ENCODE data around the gene GATAD2B. TPM values are rescaled to one million over a fixed set of nuclear protein-coding genes. Genes with fewer than 3 reads are reported as not detected.

Gene GATAD2B
- total and polyA plus RNA-seq, 9 donors, result 11.2 to 73.0 (median 55.8) TPM

DNA sequence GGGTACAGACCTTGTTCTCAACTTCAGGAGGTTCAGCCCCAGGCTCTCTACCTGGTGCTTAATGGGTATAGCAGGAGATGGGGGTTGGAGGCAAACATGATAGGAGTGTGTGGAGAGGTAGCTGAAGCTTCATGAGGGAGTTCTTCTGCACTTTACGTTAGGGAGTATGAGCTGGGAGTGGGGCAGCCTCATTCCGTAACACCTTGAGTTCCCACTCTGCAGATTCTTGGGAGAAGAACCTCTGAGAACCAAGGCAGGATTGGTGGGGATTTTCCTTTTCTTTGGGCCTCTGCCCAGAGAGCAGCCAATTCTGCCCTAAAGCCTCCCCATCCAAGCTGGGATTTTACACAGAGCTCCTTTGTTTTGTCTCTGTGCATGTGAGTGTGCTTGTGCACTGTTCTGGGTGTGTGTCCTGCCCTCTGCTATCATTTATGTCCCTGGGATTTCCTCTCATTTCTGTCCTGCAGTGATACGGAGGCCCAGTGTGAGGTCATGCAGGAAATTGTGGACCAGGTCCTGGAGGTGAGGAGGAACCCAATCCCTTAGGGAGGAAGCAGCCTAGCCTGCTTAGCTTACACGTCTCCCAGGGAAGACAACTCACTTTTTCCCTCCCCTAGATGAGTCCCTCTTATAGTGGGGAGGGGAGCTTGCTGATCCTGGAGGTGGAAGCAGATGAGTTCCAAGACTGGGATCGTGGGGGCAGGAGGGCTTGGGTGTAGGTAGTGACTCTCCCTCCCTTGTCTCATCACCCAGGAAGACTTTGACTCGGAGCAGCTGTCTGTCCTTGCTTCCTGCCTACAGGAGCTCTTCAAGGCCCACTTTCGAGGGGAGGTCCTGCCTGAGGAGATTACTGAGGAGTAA lies 159.2 kb downstream of the GATAD2B start:
- 57 to 60% (median 58%) methylated on average over 7 of the region's 7 CpGs for WGBS, 3 donors
- Histone ChIP-seq H3K4me1 (ENCODE audit: insufficient read depth) (no peaks in the 10 kb centered on the region), H3K9me3 (no peaks in the 10 kb centered on the region), H3K27ac (no peak overlapping the region), H3K4me3 (no peak overlapping the region), H3K27me3 (no peaks in the 10 kb centered on the region), H3K36me3 (no peaks in the 10 kb centered on the region)
- no peak for DNase-seq
- TF ChIP-seq POLR2A (IDR thresholded peaks at IDR 0.05) (peak; percentile 3), EP300 (IDR thresholded peaks at IDR 0.05) (no peak)
- TF ChIP-seq, protein P1, sequence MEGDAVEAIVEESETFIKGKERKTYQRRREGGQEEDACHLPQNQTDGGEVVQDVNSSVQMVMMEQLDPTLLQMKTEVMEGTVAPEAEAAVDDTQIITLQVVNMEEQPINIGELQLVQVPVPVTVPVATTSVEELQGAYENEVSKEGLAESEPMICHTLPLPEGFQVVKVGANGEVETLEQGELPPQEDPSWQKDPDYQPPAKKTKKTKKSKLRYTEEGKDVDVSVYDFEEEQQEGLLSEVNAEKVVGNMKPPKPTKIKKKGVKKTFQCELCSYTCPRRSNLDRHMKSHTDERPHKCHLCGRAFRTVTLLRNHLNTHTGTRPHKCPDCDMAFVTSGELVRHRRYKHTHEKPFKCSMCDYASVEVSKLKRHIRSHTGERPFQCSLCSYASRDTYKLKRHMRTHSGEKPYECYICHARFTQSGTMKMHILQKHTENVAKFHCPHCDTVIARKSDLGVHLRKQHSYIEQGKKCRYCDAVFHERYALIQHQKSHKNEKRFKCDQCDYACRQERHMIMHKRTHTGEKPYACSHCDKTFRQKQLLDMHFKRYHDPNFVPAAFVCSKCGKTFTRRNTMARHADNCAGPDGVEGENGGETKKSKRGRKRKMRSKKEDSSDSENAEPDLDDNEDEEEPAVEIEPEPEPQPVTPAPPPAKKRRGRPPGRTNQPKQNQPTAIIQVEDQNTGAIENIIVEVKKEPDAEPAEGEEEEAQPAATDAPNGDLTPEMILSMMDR (IDR thresholded peaks at IDR 0.05), result no peak
- intact Hi-C loops (cut with DNase I), result loop anchor here in 1 of 4 donors (10.0 kb wide), 1 partner anchor 249 kb away; no protein-coding TSS in a partner anchor

DNA sequence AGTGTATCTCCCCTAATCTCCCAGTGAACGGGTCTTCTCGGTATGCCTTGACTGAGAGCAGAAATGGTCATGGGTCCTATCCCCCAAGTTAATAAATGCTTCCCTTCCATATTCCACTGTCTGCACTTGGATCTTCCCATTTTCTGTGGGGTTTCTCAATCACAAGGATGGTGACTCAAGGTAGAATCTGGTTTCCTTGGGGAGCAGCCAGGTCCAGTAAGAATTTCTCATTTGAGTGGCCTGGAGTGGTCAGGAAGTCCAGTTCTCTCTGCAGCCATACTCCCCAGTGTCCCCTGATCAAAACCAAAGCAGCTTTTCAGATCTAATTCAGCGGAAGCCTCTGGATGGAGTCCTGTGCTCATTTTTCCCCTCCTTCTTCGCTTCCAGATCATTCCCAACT lies 162.3 kb downstream of the GATAD2B start:
- intact Hi-C loops (cut with DNase I), result loop anchor here in 1 of 4 donors (10.0 kb wide), 1 partner anchor 246 kb away; no protein-coding TSS in a partner anchor
- Histone ChIP-seq H3K27me3 (no peaks in the 10 kb centered on the region), H3K4me1 (ENCODE audit: insufficient read depth) (no peaks in the 10 kb centered on the region), H3K27ac (no peak overlapping the region), H3K9me3 (no peaks in the 10 kb centered on the region), H3K36me3 (no peaks in the 10 kb centered on the region), H3K4me3 (no peak overlapping the region)
- DNase-seq, result no peak
- WGBS, 3 donors, result 93 to 94% (median 94%) methylated on average over 4 of the region's 4 CpGs
- TF ChIP-seq EP300 (IDR thresholded peaks at IDR 0.05) (no peak), POLR2A (IDR thresholded peaks at IDR 0.05) (no peak)
- TF ChIP-seq, protein P1 (IDR thresholded peaks at IDR 0.05), result no peak

Small RNA genes within 50 kb of the gene (microRNA-seq; reads per million reads assigned to microRNA genes)
- gene MIR6737, result 0 to 0.89 (median 0.32) reads per million in 3 donors

Small RNA genes within 50 kb of the gene (small RNA-seq; reads per million reads assigned to genes)
- not detected for gene AL831737.1
- not detected for gene MIR6737
- gene RF00019, result not detected

Other genes with a start within 250 kb of the GATAD2B start
- 10 to 100 TPM; 23.6 to 96.5 (median 50.7) TPM for gene NPR1, start 244.3 kb downstream of the GATAD2B start, total RNA-seq
- 10 to 100 TPM; 20.6 to 31.3 TPM for gene NPR1, start 244.3 kb downstream of the GATAD2B start, polyA plus RNA-seq
- 10 to 100 TPM; 49.5 to 74.4 (median 58.6) TPM for gene INTS3, start 194.9 kb downstream of the GATAD2B start, total RNA-seq
- 10 to 100 TPM; 41.6 to 54.5 TPM for gene INTS3, start 194.9 kb downstream of the GATAD2B start, polyA plus RNA-seq
- 10 to 100 TPM in 6 of 7 donors, 1 to 10 TPM in 1; 9.5 to 50.9 (median 31.1) TPM for gene SLC27A3, start 147.6 kb downstream of the GATAD2B start, total RNA-seq
- 10 to 100 TPM; 23.2 to 31.5 TPM for gene SLC27A3, start 147.6 kb downstream of the GATAD2B start, polyA plus RNA-seq
- gene DENND4B, start 23.7 kb upstream of the GATAD2B start, total RNA-seq, result 10 to 100 TPM; 21.3 to 83.1 (median 57.3) TPM
- 10 to 100 TPM; 20.9 to 29.6 TPM for gene DENND4B, start 23.7 kb upstream of the GATAD2B start, polyA plus RNA-seq
- 10 to 100 TPM; 19.2 to 52.5 (median 37.9) TPM for gene CRTC2, start 35.6 kb upstream of the GATAD2B start, total RNA-seq
- gene CRTC2, start 35.6 kb upstream of the GATAD2B start, polyA plus RNA-seq, result 10 to 100 TPM; 20.3 to 44.6 TPM
- gene SLC39A1, start 40.6 kb upstream of the GATAD2B start, total RNA-seq, result 10 to 100 TPM; 59.3 to 83.7 (median 67.2) TPM
- gene SLC39A1, start 40.6 kb upstream of the GATAD2B start, polyA plus RNA-seq, result 100 to 1,000 TPM in 1 of 2 donors, 10 to 100 TPM in 1; 83.6 to 121 TPM
- 10 to 100 TPM; 10.5 to 24.9 (median 14.9) TPM for gene CREB3L4, start 44.9 kb upstream of the GATAD2B start, total RNA-seq
- 10 to 100 TPM; 17.6 to 27.2 TPM for gene CREB3L4, start 44.9 kb upstream of the GATAD2B start, polyA plus RNA-seq
- 100 to 1,000 TPM in 2 of 7 donors, 10 to 100 TPM in 5; 82.7 to 207 (median 88.6) TPM for gene JTB, start 54.7 kb upstream of the GATAD2B start, total RNA-seq
- gene JTB, start 54.7 kb upstream of the GATAD2B start, polyA plus RNA-seq, result 100 to 1,000 TPM in 1 of 2 donors, 10 to 100 TPM in 1; 77.5 to 150 TPM
- 100 to 1,000 TPM in 4 of 7 donors, 10 to 100 TPM in 3; 31.4 to 147 (median 101) TPM for gene RAB13, start 63.4 kb upstream of the GATAD2B start, total RNA-seq
- gene RAB13, start 63.4 kb upstream of the GATAD2B start, polyA plus RNA-seq, result 100 to 1,000 TPM; 155 to 190 TPM
- gene RPS27, start 67.8 kb upstream of the GATAD2B start, total RNA-seq, result 1,000 to 10,000 TPM; 3,441 to 7,027 (median 4,323) TPM
- gene RPS27, start 67.8 kb upstream of the GATAD2B start, polyA plus RNA-seq, result over 10,000 TPM; 15,496 to 24,704 TPM
- under 1 TPM in 2 of 7 donors, not detected in 5; 0.07 to 0.10 TPM for gene NUP210L, start 232.1 kb upstream of the GATAD2B start, total RNA-seq
- gene NUP210L, start 232.1 kb upstream of the GATAD2B start, polyA plus RNA-seq, result not detected

Measured in ovary (tissue), 9 donors.